PC-9 (cell line): ENCODE data around the gene ATG2A. TPM values are rescaled to one million over a fixed set of nuclear protein-coding genes. Genes with fewer than 3 reads are reported as not detected.

Source experiments
- BruUV-seq: library from RNA; stranded (reverse); fragments of 400-500 nt; replicated peaks from 2 replicates; lab custom pipeline; 2021; lab: Mats Ljungman, UMichigan
- CTCF ChIA-PET: fragments of 300-600 bp; sonication (Branson Sonifier 250); formaldehyde crosslinking; loops from one replicate; lab custom pipeline; 2022; ENCODE audit warnings: antibody characterized with exemption; lab: Charles Lee
- POLR2A ChIA-PET: fragments of 300-600 bp; sonication (Branson Sonifier 250); formaldehyde crosslinking; loops from one replicate; lab custom pipeline; 2022; ENCODE audit warnings: antibody characterized with exemption; ENCODE audit not compliant: unreplicated experiment; lab: Charles Lee
- DNase-seq, 2 experiments: peaks; one replicate each; pipeline versions ENCODE4 v3.0.0 to v3.0.0-alpha.2; 2015 to 2022; ENCODE audit warnings: mixed read lengths in 1 of 2
- H2AFZ ChIP-seq: fragments of 200-600 bp; sonication (generic); 2 replicates; pipeline ENCODE4 v1.8.1; 2017; ENCODE audit warnings: antibody characterized with exemption
- H3F3A ChIP-seq: fragments of 200-600 bp; sonication (generic); 2 replicates; pipeline ENCODE4 v1.8.1; 2017; ENCODE audit warnings: antibody characterized with exemption, mild to moderate bottlenecking, low read depth; ENCODE audit not compliant: insufficient read depth
- H3K27ac ChIP-seq: fragments of 200-600 bp; sonication (generic); 2 replicates; pipeline ENCODE4 v1.6.1; 2016; ENCODE audit warnings: mixed run types
- H3K27me3 ChIP-seq: fragments of 200-600 bp; sonication (generic); 2 replicates; pipeline ENCODE4 v1.6.1; 2016; ENCODE audit warnings: low read depth, mixed run types; ENCODE audit not compliant: insufficient read depth
- H3K36me3 ChIP-seq: fragments of 200-600 bp; sonication (generic); 2 replicates; pipeline ENCODE4 v1.6.1; 2016; ENCODE audit warnings: low read depth, mixed run types
- H3K4me1 ChIP-seq: fragments of 200-600 bp; sonication (generic); replicated peaks from 2 replicates; pipeline ENCODE4 v1.6.1; 2016; ENCODE audit warnings: mixed run types; ENCODE audit not compliant: insufficient read depth
- H3K4me2 ChIP-seq: fragments of 200-600 bp; sonication (generic); 2 replicates; pipeline ENCODE4 v1.6.1; 2017; ENCODE audit warnings: mixed run types
- H3K4me3 ChIP-seq: fragments of 200-600 bp; sonication (generic); 2 replicates; pipeline ENCODE4 v1.6.1; 2016; ENCODE audit warnings: mixed run types
- H3K79me2 ChIP-seq: fragments of 200-600 bp; sonication (generic); 2 replicates; pipeline ENCODE4 v1.6.1; 2017; ENCODE audit warnings: low read depth, mixed run types
- H3K9me2 ChIP-seq: fragments of 200-600 bp; sonication (generic); 2 replicates; pipeline ENCODE4 v1.8.1; 2017; ENCODE audit warnings: mild to moderate bottlenecking; ENCODE audit not compliant: insufficient read depth
- H3K9me3 ChIP-seq: fragments of 200-600 bp; sonication (generic); 2 replicates; pipeline ENCODE4 v1.8.1; 2016; ENCODE audit warnings: low read depth; ENCODE audit not compliant: insufficient read depth
- H4K20me1 ChIP-seq: fragments of 200-600 bp; sonication (generic); 2 replicates; pipeline ENCODE4 v1.8.1; 2017; ENCODE audit not compliant: insufficient read depth
- EZH2 ChIP-seq: fragments of 200-600 bp; sonication (generic); IDR thresholded peaks from 2 replicates; pipeline ENCODE4 v1.8.0; 2017; ENCODE audit warnings: antibody characterized with exemption, low read depth
- intact Hi-C: fragments of 100-400 bp; cut with micrococcal nuclease; formaldehyde crosslinking; loops from one replicate; pipeline ENCODE4 v1.10.0; 2022; ENCODE audit not compliant: unreplicated experiment
- total RNA-seq: library from RNA; stranded (reverse); gene quantifications from 2 replicates; pipeline ENCODE4 v1.2.3, GENCODE V29; 2021
- TF ChIP-seq, protein P1 (sequence below): fragments of 200-600 bp; sonication (generic); conservative IDR thresholded peaks from 2 replicates; pipeline ENCODE4 v1.6.1; 2017; ENCODE audit warnings: mixed run types, antibody characterized with exemption, mild to moderate bottlenecking, moderate library complexity

Gene ATG2A
- total RNA-seq, 1 experiment from 2014 or later = 48.2 TPM

DNA sequence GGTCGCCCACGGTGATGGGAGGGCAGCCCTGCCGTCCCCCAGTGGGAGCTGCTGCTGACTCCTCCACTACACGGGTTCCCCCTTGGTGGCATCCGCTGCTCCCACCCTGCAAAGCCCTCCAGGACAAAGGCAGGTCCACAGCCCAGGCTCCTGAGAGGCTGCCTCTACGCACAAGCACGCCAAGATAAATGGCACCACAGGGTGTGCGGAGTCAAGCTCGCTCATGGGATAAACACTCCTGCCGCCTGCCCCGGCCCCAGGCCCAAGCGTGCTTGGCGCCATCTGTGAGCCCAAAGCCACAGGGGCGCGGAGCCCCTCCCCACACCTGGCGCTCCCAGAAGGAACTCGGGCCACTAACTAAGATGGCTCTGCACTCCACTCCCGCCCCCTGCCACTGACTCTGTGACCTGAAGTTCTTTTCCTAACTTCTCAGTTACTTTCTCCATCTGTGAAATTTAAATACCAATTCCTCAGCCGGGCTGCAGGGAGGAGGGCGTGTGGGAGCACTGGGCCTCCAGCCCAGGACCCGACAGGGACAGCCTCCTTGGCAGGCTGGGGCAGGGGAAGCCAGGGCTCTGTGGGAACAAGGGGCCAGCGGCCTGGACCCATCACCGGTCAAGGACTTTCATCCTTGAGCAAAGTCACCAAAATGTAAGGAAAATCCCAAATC is 53.5 kb downstream of the ATG2A start:
- TF ChIP-seq, protein P1, sequence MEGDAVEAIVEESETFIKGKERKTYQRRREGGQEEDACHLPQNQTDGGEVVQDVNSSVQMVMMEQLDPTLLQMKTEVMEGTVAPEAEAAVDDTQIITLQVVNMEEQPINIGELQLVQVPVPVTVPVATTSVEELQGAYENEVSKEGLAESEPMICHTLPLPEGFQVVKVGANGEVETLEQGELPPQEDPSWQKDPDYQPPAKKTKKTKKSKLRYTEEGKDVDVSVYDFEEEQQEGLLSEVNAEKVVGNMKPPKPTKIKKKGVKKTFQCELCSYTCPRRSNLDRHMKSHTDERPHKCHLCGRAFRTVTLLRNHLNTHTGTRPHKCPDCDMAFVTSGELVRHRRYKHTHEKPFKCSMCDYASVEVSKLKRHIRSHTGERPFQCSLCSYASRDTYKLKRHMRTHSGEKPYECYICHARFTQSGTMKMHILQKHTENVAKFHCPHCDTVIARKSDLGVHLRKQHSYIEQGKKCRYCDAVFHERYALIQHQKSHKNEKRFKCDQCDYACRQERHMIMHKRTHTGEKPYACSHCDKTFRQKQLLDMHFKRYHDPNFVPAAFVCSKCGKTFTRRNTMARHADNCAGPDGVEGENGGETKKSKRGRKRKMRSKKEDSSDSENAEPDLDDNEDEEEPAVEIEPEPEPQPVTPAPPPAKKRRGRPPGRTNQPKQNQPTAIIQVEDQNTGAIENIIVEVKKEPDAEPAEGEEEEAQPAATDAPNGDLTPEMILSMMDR = no peak
- no peak for TF ChIP-seq EZH2
- ChIA-PET POLR2A (no interaction called here), CTCF (interaction anchor here (0.5 to 2.2 kb wide), 4 partner anchors 9 to 578 kb away, joined by 3 to 12 read pairs (median 6); partner anchors contain the start of gene GPR137)
- Histone ChIP-seq H4K20me1 (peaks cover 19% of the 10 kb centered on the region; the same call in 1 of the 2 replicates), H3K9me2 (no peaks in the 10 kb centered on the region), H3K27me3 (no peaks in the 10 kb centered on the region), H3K36me3 (0 out of 2 replicates have a peak, but pooled peaks cover 19% of the 10 kb centered on the region), H3K79me2 (peaks cover 92% of the 10 kb centered on the region), H3F3A (peaks cover 31% of the 10 kb centered on the region; the same call in 1 of the 2 replicates), H3K4me1 (peaks cover 34% of the 10 kb centered on the region), H3K27ac (no peak overlapping the region), H3K4me2 (no peak overlapping the region), H3K9me3 (no peaks in the 10 kb centered on the region), H2AFZ (no peak overlapping the region), H3K4me3 (no peak overlapping the region)
- DNase-seq = no peak
- intact Hi-C loops = no loop called here
- BruUV-seq = no TSS peak

DNA sequence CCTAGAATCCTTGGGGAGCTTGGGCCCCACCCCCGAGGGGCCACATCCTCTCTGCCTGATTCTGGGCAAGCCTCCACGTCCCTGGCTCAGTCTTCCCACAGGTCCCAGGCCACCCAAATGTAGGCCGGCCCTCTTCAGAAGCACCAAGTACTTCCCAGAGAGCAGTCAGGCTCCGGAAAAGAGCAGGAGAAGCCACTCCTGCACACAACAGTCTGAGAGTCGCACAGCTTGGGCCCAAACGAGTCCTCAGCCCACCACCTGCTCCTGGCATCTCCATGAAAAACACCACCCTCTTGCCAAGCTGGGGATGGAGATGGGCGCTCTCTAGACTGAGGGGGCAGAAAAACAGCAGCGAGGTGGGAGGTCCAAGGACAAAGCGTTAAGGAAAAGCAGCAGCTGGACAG is 54.0 kb downstream of the ATG2A start:
- Histone ChIP-seq H3K9me2 (no peaks in the 10 kb centered on the region), H3K79me2 (peaks cover 92% of the 10 kb centered on the region), H3K9me3 (no peaks in the 10 kb centered on the region), H3K27ac (peak overlapping the region; percentile 22; the same call in 1 of the 2 replicates), H3K4me3 (no peak overlapping the region), H3K36me3 (0 out of 2 replicates have a peak, but pooled peaks cover 23% of the 10 kb centered on the region), H4K20me1 (peaks cover 17% of the 10 kb centered on the region; the same call in 1 of the 2 replicates), H3K4me1 (peaks cover 34% of the 10 kb centered on the region), H3F3A (peaks cover 35% of the 10 kb centered on the region), H3K27me3 (no peaks in the 10 kb centered on the region), H2AFZ (no peak overlapping the region), H3K4me2 (no peak overlapping the region)
- TF ChIP-seq EZH2 = no peak
- TF ChIP-seq, protein P1 = no peak
- CTCF ChIA-PET = no interaction called here
- intact Hi-C loops = no loop called here
- DNase-seq = no peak
- POLR2A ChIA-PET = no interaction called here
- BruUV-seq = no TSS peak

DNA sequence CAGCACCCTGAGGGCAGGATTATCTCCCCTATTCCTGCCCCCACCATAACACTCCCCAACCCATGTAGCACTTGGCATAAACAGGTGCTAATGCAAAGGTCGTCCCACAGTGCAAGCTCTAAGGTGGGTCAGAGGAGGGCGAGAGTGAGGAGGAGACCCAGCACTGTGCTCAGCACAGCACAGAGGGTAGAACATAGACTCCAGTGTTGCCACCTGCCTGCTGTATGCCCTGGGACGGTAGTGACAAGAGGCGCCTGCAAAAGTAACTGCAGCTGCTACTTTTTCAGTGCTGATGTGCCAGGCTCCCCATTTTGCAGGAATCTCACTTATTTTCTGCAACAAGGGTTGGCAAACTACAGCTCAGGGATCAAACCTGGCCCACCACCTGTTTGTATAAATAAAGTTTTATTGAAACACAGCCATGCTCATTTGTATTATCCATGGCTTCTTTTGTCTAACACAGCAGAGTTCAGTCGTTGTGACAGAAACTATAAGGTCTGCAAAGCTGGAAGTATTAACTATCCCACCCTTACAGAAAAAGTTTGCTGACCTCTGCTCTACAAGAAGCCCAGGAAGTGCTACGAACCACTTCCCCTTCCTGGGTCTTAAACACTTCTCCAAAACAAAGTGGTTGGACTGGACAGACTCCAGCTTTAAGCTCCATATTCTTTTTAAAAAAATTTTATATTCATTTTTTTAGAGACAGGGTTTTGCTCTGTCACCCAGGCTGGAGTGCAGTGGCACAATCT is 55.6 kb downstream of the ATG2A start:
- Histone ChIP-seq H2AFZ (no peak overlapping the region), H3K4me3 (no peak overlapping the region), H3K27ac (no peak overlapping the region), H3K9me2 (no peaks in the 10 kb centered on the region), H3K4me2 (no peak overlapping the region), H3K9me3 (no peaks in the 10 kb centered on the region), H3K4me1 (peaks cover 49% of the 10 kb centered on the region), H3K36me3 (0 out of 2 replicates have a peak, but pooled peaks cover 23% of the 10 kb centered on the region), H3K79me2 (peaks cover 84% of the 10 kb centered on the region), H3F3A (peaks cover 44% of the 10 kb centered on the region), H4K20me1 (peaks cover 11% of the 10 kb centered on the region; the same call in 1 of the 2 replicates), H3K27me3 (no peaks in the 10 kb centered on the region)
- intact Hi-C loops = no loop called here
- no peak for DNase-seq
- POLR2A ChIA-PET = interaction anchor here (0.6 kb wide), 1 partner anchor 13 kb away, joined by 6 read pairs; no protein-coding TSS in a partner anchor
- CTCF ChIA-PET = no interaction called here
- TF ChIP-seq, protein P1 = no peak
- no peak for TF ChIP-seq EZH2
- BruUV-seq = no TSS peak
